Measurements from ENCODE around the gene ADCY2.

ADCY2 gene

DNA sequence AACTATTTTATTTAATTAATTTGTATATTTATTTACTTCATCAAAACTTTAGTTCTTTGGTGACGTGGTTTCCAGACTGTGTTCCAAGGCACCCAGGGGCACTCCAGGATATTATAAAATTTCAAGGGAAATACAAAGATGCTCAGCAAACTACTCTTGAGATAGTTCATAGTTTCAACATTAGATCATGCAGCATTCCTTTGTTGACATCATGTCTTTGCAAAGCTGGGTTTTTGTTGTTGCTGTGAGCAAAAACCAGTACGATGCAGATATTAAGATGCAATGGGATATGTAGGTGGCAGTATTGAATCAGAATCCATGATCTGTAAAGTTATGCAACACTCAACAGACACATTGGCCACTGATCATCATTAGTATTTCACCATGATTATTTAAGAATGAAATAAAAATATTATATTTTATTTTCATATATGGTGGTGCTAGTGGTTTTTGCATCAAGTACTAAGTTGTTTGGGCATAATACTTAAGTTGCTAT is 219.7 kb downstream of the ADCY2 start:
- TF ChIP-seq, protein P1, sequence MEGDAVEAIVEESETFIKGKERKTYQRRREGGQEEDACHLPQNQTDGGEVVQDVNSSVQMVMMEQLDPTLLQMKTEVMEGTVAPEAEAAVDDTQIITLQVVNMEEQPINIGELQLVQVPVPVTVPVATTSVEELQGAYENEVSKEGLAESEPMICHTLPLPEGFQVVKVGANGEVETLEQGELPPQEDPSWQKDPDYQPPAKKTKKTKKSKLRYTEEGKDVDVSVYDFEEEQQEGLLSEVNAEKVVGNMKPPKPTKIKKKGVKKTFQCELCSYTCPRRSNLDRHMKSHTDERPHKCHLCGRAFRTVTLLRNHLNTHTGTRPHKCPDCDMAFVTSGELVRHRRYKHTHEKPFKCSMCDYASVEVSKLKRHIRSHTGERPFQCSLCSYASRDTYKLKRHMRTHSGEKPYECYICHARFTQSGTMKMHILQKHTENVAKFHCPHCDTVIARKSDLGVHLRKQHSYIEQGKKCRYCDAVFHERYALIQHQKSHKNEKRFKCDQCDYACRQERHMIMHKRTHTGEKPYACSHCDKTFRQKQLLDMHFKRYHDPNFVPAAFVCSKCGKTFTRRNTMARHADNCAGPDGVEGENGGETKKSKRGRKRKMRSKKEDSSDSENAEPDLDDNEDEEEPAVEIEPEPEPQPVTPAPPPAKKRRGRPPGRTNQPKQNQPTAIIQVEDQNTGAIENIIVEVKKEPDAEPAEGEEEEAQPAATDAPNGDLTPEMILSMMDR (IDR thresholded peaks at IDR 0.05; ENCODE audit: control extremely low read depth, extremely low read depth, low read depth, missing control alignments), result no peak
- POLR2A ChIA-PET, result no interaction called here
- CTCF ChIA-PET, result no interaction called here

DNA sequence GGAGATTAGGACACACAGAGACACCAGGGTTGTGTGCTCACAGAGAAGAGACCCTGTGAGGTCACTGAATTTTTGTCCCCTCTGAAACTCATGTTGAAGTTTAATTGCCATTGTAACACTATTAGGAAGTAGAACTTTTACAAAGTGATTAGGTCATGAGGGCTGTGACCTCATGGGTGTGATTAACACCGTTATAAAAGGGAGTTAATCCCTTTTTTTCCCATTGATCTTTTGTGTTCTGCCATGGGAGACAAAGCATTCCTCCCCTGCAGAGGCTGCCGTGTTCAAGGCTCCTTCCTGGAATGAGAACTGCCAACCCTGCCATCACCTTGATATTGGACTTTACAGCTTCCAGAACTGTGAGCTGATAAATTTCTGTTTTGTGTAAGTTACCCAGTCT is 221.0 kb downstream of the ADCY2 start:
- POLR2A ChIA-PET, result no interaction called here
- no peak for DNase-seq (ENCODE audit: extremely low spot score)

More for the DNA sequence above, 219.7 kb downstream of the ADCY2 start:
- no peak for DNase-seq (ENCODE audit: extremely low spot score)

DNA sequence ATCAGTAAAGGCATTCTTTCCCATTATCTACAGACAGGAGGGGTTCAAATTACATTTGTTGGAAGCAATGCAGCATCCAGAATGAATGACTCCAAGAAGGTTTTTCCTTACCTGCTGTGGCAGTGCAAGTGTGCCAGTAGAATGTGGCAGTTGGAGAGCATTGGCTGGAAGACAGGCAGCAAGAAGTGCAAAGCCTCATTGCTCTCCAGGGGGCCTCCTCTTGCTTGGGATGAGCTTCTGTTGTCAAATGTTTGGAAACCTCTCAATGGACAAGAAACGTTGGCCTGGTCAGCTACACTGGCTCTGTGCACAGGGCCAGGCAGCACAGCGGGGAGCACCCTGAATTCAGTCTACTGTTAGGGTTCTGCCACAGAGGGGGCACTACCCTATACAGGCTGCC is 226.6 kb downstream of the ADCY2 start:
- CTCF ChIA-PET, result no interaction called here

More for the DNA sequence above, 221.0 kb downstream of the ADCY2 start:
- CTCF ChIA-PET, result no interaction called here
- TF ChIP-seq, protein P1 (IDR thresholded peaks at IDR 0.05; ENCODE audit: control extremely low read depth, extremely low read depth, low read depth, missing control alignments), result no peak

DNA sequence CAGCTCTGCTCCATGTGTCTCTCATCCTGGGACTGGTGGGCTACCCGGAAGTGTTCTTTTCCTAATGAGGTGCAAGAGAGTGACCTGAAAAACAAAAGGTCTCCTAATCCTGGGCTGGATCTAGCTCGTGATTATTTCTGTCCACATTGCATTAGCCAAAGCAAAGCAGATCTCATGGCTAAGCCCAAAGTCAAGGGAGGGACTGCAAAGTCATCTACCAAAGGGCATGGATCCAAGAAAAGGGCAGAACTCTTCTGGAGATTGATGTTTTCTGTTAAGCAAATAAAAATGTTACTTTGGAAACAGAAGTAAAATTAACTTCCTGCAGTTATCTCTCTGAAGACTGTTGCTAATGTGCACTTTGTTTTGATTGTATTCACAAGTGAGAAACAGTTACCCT is 229.8 kb downstream of the ADCY2 start:
- TF ChIP-seq, protein P1 (IDR thresholded peaks at IDR 0.05; ENCODE audit: control extremely low read depth, extremely low read depth, low read depth, missing control alignments), result no peak
- ChIA-PET POLR2A (no interaction called here), CTCF (no interaction called here)
- DNase-seq (ENCODE audit: extremely low spot score), result no peak

More for the DNA sequence above, 226.6 kb downstream of the ADCY2 start:
- no peak for DNase-seq (ENCODE audit: extremely low spot score)
- TF ChIP-seq, protein P1 (IDR thresholded peaks at IDR 0.05; ENCODE audit: control extremely low read depth, extremely low read depth, low read depth, missing control alignments), result no peak
- POLR2A ChIA-PET, result no interaction called here

DNA sequence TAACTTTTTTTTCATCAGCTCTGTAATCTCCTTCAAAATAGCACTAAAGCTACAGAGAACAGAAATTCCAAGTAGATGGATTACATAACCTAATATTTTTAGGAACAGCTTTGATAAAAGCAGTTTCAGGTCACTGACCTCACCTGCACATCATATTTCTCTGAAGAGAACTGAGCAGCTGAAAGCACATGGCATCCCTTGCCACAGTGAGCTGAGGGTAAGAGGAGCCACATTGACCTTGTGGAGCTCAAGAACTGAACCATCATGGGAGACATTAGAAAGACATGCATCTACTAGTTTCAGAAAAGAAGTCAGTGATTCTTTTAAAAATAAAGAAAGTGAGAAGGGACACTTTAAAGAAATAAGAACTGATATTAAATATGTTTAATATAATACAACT is 232.3 kb downstream of the ADCY2 start:
- CTCF ChIA-PET, result no interaction called here
- TF ChIP-seq, protein P1 (IDR thresholded peaks at IDR 0.05; ENCODE audit: control extremely low read depth, extremely low read depth, low read depth, missing control alignments), result no peak
- no peak for DNase-seq (ENCODE audit: extremely low spot score)
- POLR2A ChIA-PET, result no interaction called here

DNA sequence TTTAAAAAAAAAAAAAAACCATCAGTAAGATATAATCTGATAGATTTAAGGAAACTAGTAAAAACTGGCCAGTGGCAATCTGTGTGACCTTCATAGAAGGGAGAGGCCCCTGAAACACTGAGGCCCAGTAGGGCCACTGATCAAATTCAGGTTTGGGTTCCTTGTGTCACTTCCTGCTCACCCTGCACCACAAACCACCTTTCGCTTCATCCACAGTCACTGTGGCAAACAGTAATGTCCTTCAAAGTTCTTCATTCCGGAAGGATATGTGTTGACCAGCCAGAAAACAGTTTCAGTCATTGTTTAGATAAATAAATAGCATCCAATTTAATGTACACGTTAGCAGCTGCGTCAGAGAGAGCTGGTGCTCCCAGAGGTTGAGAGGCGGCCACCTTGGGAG is 232.9 kb downstream of the ADCY2 start:
- TF ChIP-seq, protein P1 (IDR thresholded peaks at IDR 0.05; ENCODE audit: control extremely low read depth, extremely low read depth, low read depth, missing control alignments), result no peak
- no peak for DNase-seq (ENCODE audit: extremely low spot score)
- CTCF ChIA-PET, result no interaction called here
- POLR2A ChIA-PET, result no interaction called here

DNA sequence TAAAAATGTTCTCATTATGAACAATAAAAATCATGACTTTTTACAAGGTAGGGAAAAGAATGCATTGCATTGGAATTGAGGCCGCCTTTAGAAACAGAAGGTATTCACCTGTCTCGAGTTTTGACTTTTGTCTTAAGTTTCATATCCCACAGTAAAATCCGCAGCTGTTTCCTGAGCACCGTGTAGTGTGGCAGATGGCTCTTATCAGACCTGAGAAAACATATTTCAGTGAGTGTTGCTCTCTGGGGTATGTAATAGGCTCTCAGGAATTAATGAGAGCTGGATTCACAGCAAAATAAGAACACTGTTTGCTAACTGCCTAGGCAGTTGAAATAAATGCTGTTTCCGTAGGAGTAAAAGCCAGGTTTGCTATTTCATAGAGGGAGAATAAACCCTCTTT is 233.6 kb downstream of the ADCY2 start:
- POLR2A ChIA-PET, result no interaction called here
- no peak for DNase-seq (ENCODE audit: extremely low spot score)
- CTCF ChIA-PET, result no interaction called here
- TF ChIP-seq, protein P1 (IDR thresholded peaks at IDR 0.05; ENCODE audit: control extremely low read depth, extremely low read depth, low read depth, missing control alignments), result no peak
